HFFc6 (cell line): ENCODE results near the gene SV2B. TPM values are rescaled to one million over a fixed set of nuclear protein-coding genes. Genes with fewer than 3 reads are reported as not detected.
A peak's percentile ranks its signal among the peaks of the same experiment; 100 is the strongest.

Experiments
- DNase-seq: peaks from one replicate; pipeline ENCODE4 v3.0.0-alpha.2; 2018
- H3K27ac Mint-ChIP-seq: 2 replicates; pipeline ENCODE4 v1.8.0; 2020; ENCODE audit warnings: mild to moderate bottlenecking, mixed read lengths
- H3K27me3 Mint-ChIP-seq: 2 replicates; pipeline ENCODE4 v1.8.0; 2021; ENCODE audit warnings: mild to moderate bottlenecking, moderate library complexity, mixed read lengths; ENCODE audit not compliant: insufficient read depth
- H3K36me3 Mint-ChIP-seq: 2 replicates; pipeline ENCODE4 v1.8.0; 2021; ENCODE audit warnings: low read depth, mixed read lengths
- H3K4me1 Mint-ChIP-seq: 2 replicates; pipeline ENCODE4 v1.8.0; 2020; ENCODE audit warnings: low read depth, mixed read lengths
- H3K4me3 Mint-ChIP-seq: 2 replicates; pipeline ENCODE4 v1.8.0; 2020; ENCODE audit warnings: mild to moderate bottlenecking, moderate library complexity, mixed read lengths
- H3K9me3 Mint-ChIP-seq: 2 replicates; pipeline ENCODE4 v1.8.0; 2020; ENCODE audit warnings: mild to moderate bottlenecking, mixed read lengths
- total RNA-seq, 6 experiments: library from RNA; stranded (reverse); fragmentation: NEBNext Ultra II Directional; extraction: Animal tissue kit (Norgen Biotek cat#: 25700); gene quantifications; 2 replicates in 1 of 6; 3 replicates in 5 of 6; pipeline ENCODE4 v1.2.3, GENCODE V29; 2021
- TF ChIP-seq, protein P1 (sequence below): fragments of 200-600 bp; sonication (generic); IDR thresholded peaks from 2 replicates; pipeline ENCODE4 v1.5.0; 2021; ENCODE audit warnings: antibody characterized with exemption, mild to moderate bottlenecking

Gene SV2B
- total RNA-seq, 6 experiments from 2014 or later = not detected

DNA sequence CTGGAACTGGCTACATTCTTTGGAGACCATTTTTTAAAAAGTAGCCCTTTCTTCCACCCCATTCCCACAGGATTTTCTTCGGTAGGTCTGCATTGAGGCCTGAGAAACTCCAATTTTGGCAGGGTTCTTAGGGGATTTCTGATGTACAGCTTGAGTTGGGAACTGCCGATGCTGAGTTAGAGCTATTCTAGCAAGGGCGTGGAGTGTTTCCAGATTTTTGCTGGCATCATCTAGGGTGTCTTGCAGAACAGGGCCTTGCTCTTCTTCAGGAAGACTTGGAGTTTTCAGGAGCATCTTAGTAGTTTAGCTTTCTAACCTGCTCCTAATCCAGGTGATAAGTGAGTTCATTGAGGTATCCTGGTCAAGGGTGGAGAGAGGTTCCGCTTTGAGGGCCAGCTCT is 41.0 kb downstream of the SV2B start:
- TF ChIP-seq, protein P1, sequence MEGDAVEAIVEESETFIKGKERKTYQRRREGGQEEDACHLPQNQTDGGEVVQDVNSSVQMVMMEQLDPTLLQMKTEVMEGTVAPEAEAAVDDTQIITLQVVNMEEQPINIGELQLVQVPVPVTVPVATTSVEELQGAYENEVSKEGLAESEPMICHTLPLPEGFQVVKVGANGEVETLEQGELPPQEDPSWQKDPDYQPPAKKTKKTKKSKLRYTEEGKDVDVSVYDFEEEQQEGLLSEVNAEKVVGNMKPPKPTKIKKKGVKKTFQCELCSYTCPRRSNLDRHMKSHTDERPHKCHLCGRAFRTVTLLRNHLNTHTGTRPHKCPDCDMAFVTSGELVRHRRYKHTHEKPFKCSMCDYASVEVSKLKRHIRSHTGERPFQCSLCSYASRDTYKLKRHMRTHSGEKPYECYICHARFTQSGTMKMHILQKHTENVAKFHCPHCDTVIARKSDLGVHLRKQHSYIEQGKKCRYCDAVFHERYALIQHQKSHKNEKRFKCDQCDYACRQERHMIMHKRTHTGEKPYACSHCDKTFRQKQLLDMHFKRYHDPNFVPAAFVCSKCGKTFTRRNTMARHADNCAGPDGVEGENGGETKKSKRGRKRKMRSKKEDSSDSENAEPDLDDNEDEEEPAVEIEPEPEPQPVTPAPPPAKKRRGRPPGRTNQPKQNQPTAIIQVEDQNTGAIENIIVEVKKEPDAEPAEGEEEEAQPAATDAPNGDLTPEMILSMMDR = no peak
- no peaks in the 10 kb centered on the region for H3K36me3 Mint-ChIP-seq
- H3K4me3 Mint-ChIP-seq = no peak overlapping the region
- no peak for DNase-seq
- H3K27ac Mint-ChIP-seq = no peak overlapping the region
- peaks cover 6% of the 10 kb centered on the region; the same call in 1 of the 2 replicates for H3K9me3 Mint-ChIP-seq
- no peaks in the 10 kb centered on the region for H3K4me1 Mint-ChIP-seq
- H3K27me3 Mint-ChIP-seq = no peaks in the 10 kb centered on the region; the same call in 1 of the 2 replicates

DNA sequence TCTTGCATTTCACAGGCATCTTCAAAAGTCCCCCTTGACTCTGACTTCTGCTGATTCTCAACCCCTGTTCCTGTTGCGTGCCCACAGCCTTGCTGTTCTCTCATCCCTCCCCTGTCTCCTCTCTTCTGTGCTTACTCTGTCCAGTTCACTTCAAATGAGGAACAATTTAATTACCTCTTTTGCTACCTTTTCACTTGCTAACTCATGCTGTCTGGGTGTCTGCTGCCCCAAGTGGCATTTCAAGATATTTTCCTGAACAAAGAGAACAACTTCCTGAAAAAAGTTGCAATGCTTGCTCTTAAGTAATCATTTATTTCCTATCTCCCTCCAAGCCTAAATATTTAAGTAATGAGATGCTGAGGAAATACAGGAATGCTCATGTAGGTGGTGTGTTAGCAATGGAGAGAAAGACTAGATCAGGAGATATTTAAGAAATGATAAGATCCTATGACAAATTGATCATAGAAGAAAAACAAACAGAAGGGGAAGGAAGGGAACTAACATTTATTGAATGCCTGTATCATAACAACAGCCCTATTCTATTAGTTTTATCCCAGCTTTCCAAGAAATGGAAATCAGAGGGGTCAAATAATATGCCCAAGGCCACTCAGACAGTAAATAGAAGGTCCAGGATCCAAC is 42.2 kb downstream of the SV2B start:
- no peaks in the 10 kb centered on the region for H3K4me1 Mint-ChIP-seq
- H3K4me3 Mint-ChIP-seq = no peak overlapping the region
- peaks cover 13% of the 10 kb centered on the region for H3K9me3 Mint-ChIP-seq
- DNase-seq = no peak
- no peaks in the 10 kb centered on the region; the same call in 1 of the 2 replicates for H3K27me3 Mint-ChIP-seq
- TF ChIP-seq, protein P1 = peak; percentile 42
- H3K36me3 Mint-ChIP-seq = no peaks in the 10 kb centered on the region
- H3K27ac Mint-ChIP-seq = no peak overlapping the region

DNA sequence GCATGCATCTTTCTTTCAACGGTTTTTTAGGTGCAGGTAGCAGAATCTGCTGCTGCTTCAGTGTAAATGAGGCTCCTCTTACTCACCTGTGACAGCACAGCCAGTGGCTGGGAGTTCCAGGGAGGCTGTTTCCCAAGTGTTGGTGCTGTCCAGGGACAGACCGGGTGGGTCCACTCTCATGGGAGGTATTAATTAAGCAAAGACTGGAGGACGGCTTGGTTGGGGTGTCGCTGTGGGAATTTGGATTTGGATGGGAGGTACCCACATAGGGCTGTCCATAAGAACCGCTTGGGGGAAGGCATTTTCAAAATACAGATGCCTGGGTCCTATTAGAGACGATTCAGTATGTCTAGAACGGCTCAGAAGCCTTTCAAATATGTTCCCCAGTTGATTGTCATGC is 42.9 kb downstream of the SV2B start:
- H3K27me3 Mint-ChIP-seq = no peaks in the 10 kb centered on the region; the same call in 1 of the 2 replicates

DNA sequence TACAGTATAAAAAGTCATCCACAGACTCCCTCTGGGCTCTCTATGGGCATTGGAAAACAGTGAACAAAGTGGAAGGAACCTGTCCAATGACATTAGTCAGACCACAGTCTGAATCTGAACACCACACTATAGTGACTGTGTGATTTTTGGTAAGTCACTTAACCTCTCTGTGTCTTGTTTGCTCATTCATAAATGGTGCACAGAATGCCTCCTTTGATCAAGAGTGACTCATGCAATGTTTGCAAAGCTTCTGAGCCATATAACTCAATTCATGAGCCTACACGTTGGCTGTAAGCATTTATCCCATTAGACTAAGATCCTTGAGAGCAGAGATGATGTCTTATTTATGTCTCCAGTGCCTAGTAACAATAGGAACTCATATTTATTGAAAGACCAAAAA is 46.7 kb downstream of the SV2B start:
- no peak overlapping the region for H3K4me3 Mint-ChIP-seq
- H3K27ac Mint-ChIP-seq = no peak overlapping the region
- no peak for DNase-seq
- H3K36me3 Mint-ChIP-seq = no peaks in the 10 kb centered on the region
- H3K9me3 Mint-ChIP-seq = peaks cover 41% of the 10 kb centered on the region
- no peaks in the 10 kb centered on the region for H3K4me1 Mint-ChIP-seq
- TF ChIP-seq, protein P1 = no peak
- H3K27me3 Mint-ChIP-seq = no peaks in the 10 kb centered on the region; the same call in 1 of the 2 replicates

More for the DNA sequence above, 42.9 kb downstream of the SV2B start:
- Mint-ChIP-seq H3K27ac (no peak overlapping the region), H3K4me1 (no peaks in the 10 kb centered on the region), H3K4me3 (no peak overlapping the region), H3K36me3 (no peaks in the 10 kb centered on the region), H3K9me3 (peaks cover 19% of the 10 kb centered on the region)
- TF ChIP-seq, protein P1 = no peak
- DNase-seq = no peak

DNA sequence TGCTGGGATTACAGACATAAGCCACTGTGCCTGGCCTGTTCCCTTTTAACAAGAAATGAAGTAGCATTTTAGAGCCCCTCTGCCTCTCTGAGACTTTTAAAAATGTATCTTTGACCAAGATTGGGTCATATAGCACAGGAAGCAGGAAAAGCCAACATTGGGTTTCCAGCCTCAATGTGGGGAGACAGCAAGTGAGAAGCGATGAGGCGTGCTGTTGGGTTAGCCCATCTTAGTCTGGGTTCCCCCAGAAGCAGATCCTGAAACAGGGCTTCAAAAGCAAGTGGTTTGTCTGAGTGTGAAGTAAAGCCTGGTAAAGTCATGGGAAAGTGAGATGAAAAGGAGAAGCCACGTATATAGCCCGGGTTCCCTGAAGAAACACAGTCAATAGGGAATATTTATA is 48.2 kb downstream of the SV2B start:
- Mint-ChIP-seq H3K27ac (no peak overlapping the region), H3K36me3 (no peaks in the 10 kb centered on the region), H3K9me3 (peaks cover 44% of the 10 kb centered on the region), H3K4me3 (no peak overlapping the region), H3K4me1 (no peaks in the 10 kb centered on the region), H3K27me3 (peaks cover 1% of the 10 kb centered on the region; the same call in 1 of the 2 replicates)
- no peak for DNase-seq
- TF ChIP-seq, protein P1 = no peak
